ENCODE results near the gene GRIK2.

The GRIK2 gene

DNA sequence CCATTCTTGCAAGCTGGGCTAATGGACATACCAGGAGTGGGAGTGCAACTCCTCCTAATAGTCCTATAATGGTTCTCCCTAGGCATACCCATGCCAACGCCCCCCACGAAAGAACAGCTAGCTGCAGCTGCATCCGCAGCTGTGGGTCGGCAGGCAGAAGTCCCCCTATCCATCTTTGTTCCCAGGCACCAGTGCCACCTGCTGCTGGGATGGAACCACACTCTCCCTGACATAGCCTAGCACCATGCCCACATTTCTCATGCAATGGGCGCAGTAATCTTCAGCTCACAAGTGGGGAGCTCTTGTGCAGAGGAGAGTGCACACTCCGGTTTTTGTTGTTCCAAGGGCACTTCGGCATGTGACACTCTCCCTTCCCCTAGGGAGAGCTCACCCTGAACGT lies 567.8 kb downstream of the GRIK2 start:
- TF ChIP-seq FOXP2 (optimal IDR thresholded peaks at IDR 0.05; ENCODE audit: borderline replicate concordance, extremely low read depth, extremely low read length, insufficient read depth) (no peak), SIN3A (IDR thresholded peaks at IDR 0.05; ENCODE audit: borderline replicate concordance, insufficient read depth, low read length) (no peak), POLR2AphosphoS5 (IDR thresholded peaks at IDR 0.05; ENCODE audit: low read depth, low read length) (no peak), TAF1 (IDR thresholded peaks at IDR 0.05; ENCODE audit: borderline replicate concordance, insufficient read depth, low read length) (no peak)
- TF ChIP-seq, protein P1, sequence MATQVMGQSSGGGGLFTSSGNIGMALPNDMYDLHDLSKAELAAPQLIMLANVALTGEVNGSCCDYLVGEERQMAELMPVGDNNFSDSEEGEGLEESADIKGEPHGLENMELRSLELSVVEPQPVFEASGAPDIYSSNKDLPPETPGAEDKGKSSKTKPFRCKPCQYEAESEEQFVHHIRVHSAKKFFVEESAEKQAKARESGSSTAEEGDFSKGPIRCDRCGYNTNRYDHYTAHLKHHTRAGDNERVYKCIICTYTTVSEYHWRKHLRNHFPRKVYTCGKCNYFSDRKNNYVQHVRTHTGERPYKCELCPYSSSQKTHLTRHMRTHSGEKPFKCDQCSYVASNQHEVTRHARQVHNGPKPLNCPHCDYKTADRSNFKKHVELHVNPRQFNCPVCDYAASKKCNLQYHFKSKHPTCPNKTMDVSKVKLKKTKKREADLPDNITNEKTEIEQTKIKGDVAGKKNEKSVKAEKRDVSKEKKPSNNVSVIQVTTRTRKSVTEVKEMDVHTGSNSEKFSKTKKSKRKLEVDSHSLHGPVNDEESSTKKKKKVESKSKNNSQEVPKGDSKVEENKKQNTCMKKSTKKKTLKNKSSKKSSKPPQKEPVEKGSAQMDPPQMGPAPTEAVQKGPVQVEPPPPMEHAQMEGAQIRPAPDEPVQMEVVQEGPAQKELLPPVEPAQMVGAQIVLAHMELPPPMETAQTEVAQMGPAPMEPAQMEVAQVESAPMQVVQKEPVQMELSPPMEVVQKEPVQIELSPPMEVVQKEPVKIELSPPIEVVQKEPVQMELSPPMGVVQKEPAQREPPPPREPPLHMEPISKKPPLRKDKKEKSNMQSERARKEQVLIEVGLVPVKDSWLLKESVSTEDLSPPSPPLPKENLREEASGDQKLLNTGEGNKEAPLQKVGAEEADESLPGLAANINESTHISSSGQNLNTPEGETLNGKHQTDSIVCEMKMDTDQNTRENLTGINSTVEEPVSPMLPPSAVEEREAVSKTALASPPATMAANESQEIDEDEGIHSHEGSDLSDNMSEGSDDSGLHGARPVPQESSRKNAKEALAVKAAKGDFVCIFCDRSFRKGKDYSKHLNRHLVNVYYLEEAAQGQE (IDR thresholded peaks at IDR 0.05; ENCODE audit: insufficient read depth in 1 of 2, low read depth in 2 of 2, low read length in 2 of 2): no peak

GRCh38 chr6:101980924-101981323 lies 587.4 kb downstream of the GRIK2 start:
- TF ChIP-seq SIN3A (IDR thresholded peaks at IDR 0.05; ENCODE audit: borderline replicate concordance, insufficient read depth, low read length): no peak
- TF ChIP-seq POLR2AphosphoS5 (IDR thresholded peaks at IDR 0.05; ENCODE audit: low read depth, low read length): no peak
- TF ChIP-seq, protein P1 (IDR thresholded peaks at IDR 0.05; ENCODE audit: insufficient read depth in 1 of 2, low read depth in 2 of 2, low read length in 2 of 2): no peak
- no peak for TF ChIP-seq TAF1 (IDR thresholded peaks at IDR 0.05; ENCODE audit: borderline replicate concordance, insufficient read depth, low read length)
- TF ChIP-seq FOXP2 (optimal IDR thresholded peaks at IDR 0.05; ENCODE audit: borderline replicate concordance, extremely low read depth, extremely low read length, insufficient read depth): no peak

- TF ChIP-seq FOXP2 (optimal IDR thresholded peaks at IDR 0.05; ENCODE audit: borderline replicate concordance, extremely low read depth, extremely low read length, insufficient read depth) (no peak), TAF1 (IDR thresholded peaks at IDR 0.05; ENCODE audit: borderline replicate concordance, insufficient read depth, low read length) (no peak), POLR2AphosphoS5 (IDR thresholded peaks at IDR 0.05; ENCODE audit: low read depth, low read length) (no peak), SIN3A (IDR thresholded peaks at IDR 0.05; ENCODE audit: borderline replicate concordance, insufficient read depth, low read length) (no peak)
- TF ChIP-seq, protein P1 (IDR thresholded peaks at IDR 0.05; ENCODE audit: insufficient read depth in 1 of 2, low read depth in 2 of 2, low read length in 2 of 2): no peak
Measured at GRCh38 chr6:101986476-101986875, 593.0 kb downstream of the GRIK2 start.

DNA sequence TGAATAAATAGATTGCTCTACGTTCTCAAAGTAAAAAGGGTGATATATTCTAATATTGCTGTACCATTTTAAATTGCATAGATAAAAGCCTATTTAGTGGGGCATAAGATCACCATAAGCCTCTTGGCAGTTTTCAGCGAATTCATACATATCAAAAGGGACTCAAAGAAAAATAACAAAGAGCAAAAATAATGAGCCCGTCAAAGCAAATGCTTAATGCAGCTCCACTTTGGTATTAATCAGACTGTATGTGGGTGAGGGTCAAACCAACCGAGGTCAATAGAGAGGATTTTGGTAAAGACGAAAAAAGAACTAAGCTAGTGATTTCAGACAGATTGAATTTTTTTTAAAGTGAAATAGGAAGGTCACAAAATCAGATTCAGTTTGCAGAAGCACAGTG lies 598.8 kb downstream of the GRIK2 start:
- TF ChIP-seq TAF1 (IDR thresholded peaks at IDR 0.05; ENCODE audit: borderline replicate concordance, insufficient read depth, low read length) (no peak), FOXP2 (optimal IDR thresholded peaks at IDR 0.05; ENCODE audit: borderline replicate concordance, extremely low read depth, extremely low read length, insufficient read depth) (no peak), SIN3A (IDR thresholded peaks at IDR 0.05; ENCODE audit: borderline replicate concordance, insufficient read depth, low read length) (no peak), POLR2AphosphoS5 (IDR thresholded peaks at IDR 0.05; ENCODE audit: low read depth, low read length) (no peak)
- TF ChIP-seq, protein P1 (IDR thresholded peaks at IDR 0.05; ENCODE audit: insufficient read depth in 1 of 2, low read depth in 2 of 2, low read length in 2 of 2): no peak

- no peak for TF ChIP-seq POLR2AphosphoS5 (IDR thresholded peaks at IDR 0.05; ENCODE audit: low read depth, low read length)
- no peak for TF ChIP-seq TAF1 (IDR thresholded peaks at IDR 0.05; ENCODE audit: borderline replicate concordance, insufficient read depth, low read length)
- no peak for TF ChIP-seq SIN3A (IDR thresholded peaks at IDR 0.05; ENCODE audit: borderline replicate concordance, insufficient read depth, low read length)
- TF ChIP-seq FOXP2 (optimal IDR thresholded peaks at IDR 0.05; ENCODE audit: borderline replicate concordance, extremely low read depth, extremely low read length, insufficient read depth): no peak
- TF ChIP-seq, protein P1 (IDR thresholded peaks at IDR 0.05; ENCODE audit: insufficient read depth in 1 of 2, low read depth in 2 of 2, low read length in 2 of 2): no peak
Measured at GRCh38 chr6:101994521-101994920, 601.0 kb downstream of the GRIK2 start.

Data from PFSK-1 (cell line).